HEK293 (cell line): Measurements from ENCODE around the gene CHD2.

Experiments
- CTCF ChIA-PET: fragments of 350-600 bp; formaldehyde crosslinking; extraction: SDS; loops from one replicate; lab custom pipeline; 2021; ENCODE audit warnings: antibody characterized with exemption; lab: Yijun Ruan, JAX
- POLR2A ChIA-PET: fragments of 300-600 bp; formaldehyde crosslinking; extraction: SDS; loops from one replicate; lab custom pipeline; 2020; ENCODE audit warnings: antibody characterized with exemption, inconsistent platforms; lab: Yijun Ruan, JAX
- H3K27ac ChIP-seq: fragments of 200-500 bp; sonication (Bioruptor generic); 2 replicates; pipeline ENCODE4 v1.5.1; 2014; ENCODE audit warnings: low read depth, low read length, control low read depth, inconsistent platforms; ENCODE audit errors: extremely low read depth
- H3K36me3 ChIP-seq, 2 experiments: fragments of 200-500 bp in 1 of 2; sonication (Bioruptor generic) in 1 of 2; 1 replicate in 1 of 2; 2 replicates in 1 of 2; pipeline ENCODE4 v1.5.1; 2014 to 2017; ENCODE audit warnings: inconsistent platforms in 2 of 2, low read length in 2 of 2; ENCODE audit not compliant: control insufficient read depth in 2 of 2, insufficient read depth in 1 of 2
- H3K4me1 ChIP-seq: fragments of 200-500 bp; sonication (Bioruptor generic); 2 replicates; pipeline ENCODE4 v1.5.1; 2014; ENCODE audit warnings: mild to moderate bottlenecking, low read length, inconsistent platforms; ENCODE audit not compliant: control insufficient read depth, insufficient read depth
- H3K4me3 ChIP-seq: 2 replicates; pipeline ENCODE4 v1.5.1; 2011; ENCODE audit warnings: low read depth, mild to moderate bottlenecking, control low read depth, low read length, moderate library complexity
- H3K9me3 ChIP-seq: fragments of 200-500 bp; sonication (Bioruptor generic); 2 replicates; pipeline ENCODE4 v1.5.1; 2014; ENCODE audit warnings: low read depth, low read length, inconsistent platforms; ENCODE audit not compliant: control insufficient read depth, insufficient read depth
- EGR2 ChIP-seq: fragments of 450-650 bp; formaldehyde crosslinking; IDR thresholded peaks from 2 replicates; pipeline ENCODE4 v1.5.1; 2016; ENCODE audit warnings: low read depth, missing biosample characterization, missing genetic modification characterization
- FEZF1 ChIP-seq: fragments of 450-650 bp; formaldehyde crosslinking; IDR thresholded peaks from 2 replicates; pipeline ENCODE4 v1.5.1; 2016; ENCODE audit warnings: missing biosample characterization, missing genetic modification characterization
- GLIS2 ChIP-seq: fragments of 450-650 bp; formaldehyde crosslinking; IDR thresholded peaks from 2 replicates; pipeline ENCODE4 v1.5.1; 2016; ENCODE audit warnings: missing biosample characterization, missing genetic modification characterization
- HOXC10 ChIP-seq: sonication (generic); formaldehyde crosslinking; IDR thresholded peaks from 2 replicates; pipeline ENCODE4 v1.8.1; 2023; ENCODE audit warnings: mild to moderate bottlenecking, missing genetic modification reagents
- KLF9 ChIP-seq: fragments of 450-650 bp; formaldehyde crosslinking; IDR thresholded peaks from 2 replicates; pipeline ENCODE4 v1.5.1; 2016; ENCODE audit warnings: missing biosample characterization, missing genetic modification characterization, low read depth
- SP2 ChIP-seq: fragments of 450-650 bp; formaldehyde crosslinking; IDR thresholded peaks from 2 replicates; pipeline ENCODE4 v1.5.1; 2016; ENCODE audit warnings: missing biosample characterization, missing genetic modification characterization
- SP3 ChIP-seq: fragments of 450-650 bp; formaldehyde crosslinking; IDR thresholded peaks from 2 replicates; pipeline ENCODE4 v1.5.1; 2016; ENCODE audit warnings: missing biosample characterization, missing genetic modification characterization
- TCF7L2 ChIP-seq: IDR thresholded peaks from 2 replicates; pipeline ENCODE4 v1.6.1; 2011; ENCODE audit warnings: low read depth, mild to moderate bottlenecking, inconsistent platforms, low read length, moderate library complexity, borderline replicate concordance
- WT1 ChIP-seq: fragments of 450-650 bp; formaldehyde crosslinking; IDR thresholded peaks from 2 replicates; pipeline ENCODE4 v1.5.1; 2016; ENCODE audit warnings: missing biosample characterization, missing genetic modification characterization
- ZBTB48 ChIP-seq: fragments of 450-650 bp; formaldehyde crosslinking; IDR thresholded peaks from 2 replicates; pipeline ENCODE4 v1.5.1; 2016; ENCODE audit warnings: missing biosample characterization, missing genetic modification characterization
- ZFHX2 ChIP-seq: fragments of 450-650 bp; formaldehyde crosslinking; conservative IDR thresholded peaks from 2 replicates; pipeline ENCODE4 v1.5.1; 2016; ENCODE audit warnings: missing biosample characterization, missing genetic modification characterization
- ZFP69B ChIP-seq: fragments of 450-650 bp; formaldehyde crosslinking; IDR thresholded peaks from 2 replicates; pipeline ENCODE4 v1.5.1; 2016; ENCODE audit warnings: missing biosample characterization, missing genetic modification characterization
- ZIC2 ChIP-seq: fragments of 450-650 bp; formaldehyde crosslinking; IDR thresholded peaks from 2 replicates; pipeline ENCODE4 v1.5.1; 2016; ENCODE audit warnings: missing biosample characterization, missing genetic modification characterization
- ZNF114 ChIP-seq: fragments of 450-650 bp; formaldehyde crosslinking; IDR thresholded peaks from 2 replicates; pipeline ENCODE4 v1.5.0; 2017; ENCODE audit warnings: missing biosample characterization, missing genetic modification characterization
- ZNF155 ChIP-seq: fragments of 450-650 bp; formaldehyde crosslinking; IDR thresholded peaks from 2 replicates; pipeline ENCODE4 v1.5.1; 2016; ENCODE audit warnings: missing biosample characterization, missing genetic modification characterization
- ZNF239 ChIP-seq: fragments of 450-650 bp; formaldehyde crosslinking; IDR thresholded peaks from 2 replicates; pipeline ENCODE4 v1.5.1; 2016; ENCODE audit warnings: missing biosample characterization, missing genetic modification characterization
- ZNF266 ChIP-seq: fragments of 450-650 bp; formaldehyde crosslinking; IDR thresholded peaks from 2 replicates; pipeline ENCODE4 v1.5.1; 2016; ENCODE audit warnings: missing biosample characterization, missing genetic modification characterization, low read depth
- ZNF311 ChIP-seq: fragments of 450-650 bp; formaldehyde crosslinking; IDR thresholded peaks from 2 replicates; pipeline ENCODE4 v1.5.1; 2017; ENCODE audit warnings: missing biosample characterization, missing genetic modification characterization, borderline replicate concordance
- ZNF350 ChIP-seq: fragments of 450-650 bp; formaldehyde crosslinking; IDR thresholded peaks from 2 replicates; pipeline ENCODE4 v1.5.0; 2017; ENCODE audit warnings: missing biosample characterization, mild to moderate bottlenecking, missing genetic modification characterization
- ZNF521 ChIP-seq: fragments of 450-650 bp; formaldehyde crosslinking; IDR thresholded peaks from 2 replicates; pipeline ENCODE4 v1.5.1; 2017; ENCODE audit warnings: missing biosample characterization, mild to moderate bottlenecking, missing genetic modification characterization
- ZNF610 ChIP-seq: fragments of 450-650 bp; formaldehyde crosslinking; IDR thresholded peaks from 2 replicates; pipeline ENCODE4 v1.5.1; 2016; ENCODE audit warnings: missing biosample characterization, missing genetic modification characterization, borderline replicate concordance
- ZNF747 ChIP-seq: fragments of 450-650 bp; formaldehyde crosslinking; IDR thresholded peaks from 2 replicates; pipeline ENCODE4 v1.5.1; 2016; ENCODE audit warnings: missing biosample characterization, missing genetic modification characterization
- ZNF791 ChIP-seq: fragments of 450-650 bp; formaldehyde crosslinking; IDR thresholded peaks from 2 replicates; pipeline ENCODE4 v1.5.1; 2016; ENCODE audit warnings: missing biosample characterization, missing genetic modification characterization
- TF ChIP-seq, protein P1 (sequence below): fragments of 450-650 bp; formaldehyde crosslinking; IDR thresholded peaks from 2 replicates; pipeline ENCODE4 v1.5.1; 2016; ENCODE audit warnings: missing biosample characterization, missing genetic modification characterization
- TF ChIP-seq, protein P2 (sequence below): fragments of 450-650 bp; formaldehyde crosslinking; IDR thresholded peaks from 2 replicates; pipeline ENCODE4 v1.5.1; 2016; ENCODE audit warnings: missing biosample characterization, missing genetic modification characterization
- TF ChIP-seq, protein P3 (sequence below): fragments of 450-650 bp; formaldehyde crosslinking; IDR thresholded peaks from 2 replicates; pipeline ENCODE4 v1.5.1; 2017; ENCODE audit warnings: missing biosample characterization, missing genetic modification characterization
- TF ChIP-seq, protein P4 (sequence below): fragments of 450-650 bp; formaldehyde crosslinking; IDR thresholded peaks from 2 replicates; pipeline ENCODE4 v1.5.1; 2016; ENCODE audit warnings: missing biosample characterization, missing genetic modification characterization

CHD2 gene

DNA sequence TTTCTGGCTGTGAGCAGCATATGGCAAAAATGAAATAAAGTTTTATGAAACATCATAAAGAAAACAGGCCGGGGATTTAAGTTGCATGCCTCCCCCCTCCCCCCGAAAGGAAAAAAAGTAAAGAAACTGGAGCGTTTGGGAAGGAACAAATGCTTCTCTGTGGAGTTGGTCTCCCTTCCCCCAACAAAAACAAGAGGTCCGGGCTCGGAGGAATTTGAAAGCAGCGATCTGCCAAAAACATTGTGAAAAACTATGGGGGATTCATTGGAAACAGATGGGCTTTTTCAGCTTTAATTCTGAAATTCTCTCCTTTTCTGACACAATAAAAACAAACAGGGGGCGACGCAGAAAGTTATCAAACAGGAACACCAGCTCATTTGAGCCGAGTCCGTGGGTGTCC lies 171.9 kb downstream of the CHD2 start:
- no peaks in the 10 kb centered on the region for H3K36me3 ChIP-seq
- POLR2A ChIA-PET, result interaction anchor here (1.0 to 1.5 kb wide), 2 partner anchors 8 to 16 kb away, joined by 3 to 5 read pairs; no protein-coding TSS in a partner anchor

DNA sequence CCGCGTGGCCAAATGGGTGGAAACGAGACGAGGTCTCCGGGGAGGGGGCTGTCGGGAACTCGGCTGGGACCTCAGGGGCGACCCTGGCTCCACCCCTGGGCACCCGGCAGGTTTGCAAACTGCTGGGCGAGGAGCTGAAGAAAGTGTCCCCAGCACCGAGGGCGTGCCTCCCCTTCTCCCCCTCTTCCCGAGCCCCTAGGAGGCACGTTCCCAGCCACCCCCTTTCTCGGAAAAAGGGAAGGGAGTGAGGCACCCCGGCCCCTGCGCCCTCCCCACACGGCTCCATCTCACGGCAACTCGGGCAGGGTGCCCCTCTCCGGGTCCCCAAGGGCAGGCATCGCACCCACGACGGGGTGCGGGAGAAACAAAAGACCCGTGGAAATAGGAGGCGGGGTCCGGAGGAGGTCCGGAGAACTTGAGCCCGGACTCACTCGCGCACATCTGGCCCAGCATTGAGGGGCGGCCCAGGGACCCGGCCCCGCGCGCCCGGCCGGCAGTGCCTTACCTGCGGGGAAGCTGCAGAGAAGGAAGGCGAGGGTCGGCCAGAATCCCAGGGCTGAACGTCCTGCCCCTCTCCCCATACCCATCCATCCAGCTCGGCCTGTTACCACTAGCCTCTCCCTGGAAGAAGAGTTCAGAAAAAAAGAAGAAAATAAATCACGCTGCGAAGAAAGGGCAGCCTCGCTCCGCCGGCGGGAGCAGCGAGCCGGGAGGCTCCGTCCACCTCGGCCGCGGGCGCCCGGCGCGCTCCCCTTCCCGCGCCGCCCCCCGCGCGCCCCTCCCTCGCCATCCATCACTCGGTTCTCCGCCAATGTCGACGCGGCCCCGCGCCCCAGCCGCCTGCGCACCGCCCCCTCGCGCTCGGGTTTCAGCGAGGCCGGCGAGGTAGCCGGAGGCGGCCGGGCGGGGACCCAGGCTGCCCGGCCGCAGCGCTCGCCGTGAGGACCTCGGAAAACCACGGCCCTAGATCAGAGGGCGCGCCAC lies 172.6 kb downstream of the CHD2 start:
- POLR2A ChIA-PET, result interaction anchor here (1.0 to 1.5 kb wide), 2 partner anchors 8 to 15 kb away, joined by 3 to 5 read pairs; no protein-coding TSS in a partner anchor
- CTCF ChIA-PET, result interaction anchor here (0.7 to 4.3 kb wide), 3 partner anchors 15 to 901 kb away, joined by 3 to 25 read pairs (median 4); no protein-coding TSS in a partner anchor
- TF ChIP-seq ZFP69B (tag by site-specific recombination) (no peak), ZNF610 (tag by site-specific recombination) (no peak), SP3 (tag by site-specific recombination) (0 out of 2 replicates have a peak, but pooled peaks have one; percentile 24), KLF9 (no peak), ZIC2 (tag by site-specific recombination) (0 out of 2 replicates have a peak, but pooled peaks have one; percentile 15), ZNF350 (tag by site-specific recombination) (no peak), ZNF114 (tag by site-specific recombination) (no peak), GLIS2 (tag by site-specific recombination) (peak; percentile 62), ZNF155 (tag by site-specific recombination) (no peak), SP2 (tag by site-specific recombination) (peak; percentile 21; the same call in 1 of the 2 replicates)
- TF ChIP-seq, protein P1, sequence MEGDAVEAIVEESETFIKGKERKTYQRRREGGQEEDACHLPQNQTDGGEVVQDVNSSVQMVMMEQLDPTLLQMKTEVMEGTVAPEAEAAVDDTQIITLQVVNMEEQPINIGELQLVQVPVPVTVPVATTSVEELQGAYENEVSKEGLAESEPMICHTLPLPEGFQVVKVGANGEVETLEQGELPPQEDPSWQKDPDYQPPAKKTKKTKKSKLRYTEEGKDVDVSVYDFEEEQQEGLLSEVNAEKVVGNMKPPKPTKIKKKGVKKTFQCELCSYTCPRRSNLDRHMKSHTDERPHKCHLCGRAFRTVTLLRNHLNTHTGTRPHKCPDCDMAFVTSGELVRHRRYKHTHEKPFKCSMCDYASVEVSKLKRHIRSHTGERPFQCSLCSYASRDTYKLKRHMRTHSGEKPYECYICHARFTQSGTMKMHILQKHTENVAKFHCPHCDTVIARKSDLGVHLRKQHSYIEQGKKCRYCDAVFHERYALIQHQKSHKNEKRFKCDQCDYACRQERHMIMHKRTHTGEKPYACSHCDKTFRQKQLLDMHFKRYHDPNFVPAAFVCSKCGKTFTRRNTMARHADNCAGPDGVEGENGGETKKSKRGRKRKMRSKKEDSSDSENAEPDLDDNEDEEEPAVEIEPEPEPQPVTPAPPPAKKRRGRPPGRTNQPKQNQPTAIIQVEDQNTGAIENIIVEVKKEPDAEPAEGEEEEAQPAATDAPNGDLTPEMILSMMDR (tag by site-specific recombination), result peak; percentile 30; the same call in 1 of the 2 replicates
- TF ChIP-seq, protein P2, sequence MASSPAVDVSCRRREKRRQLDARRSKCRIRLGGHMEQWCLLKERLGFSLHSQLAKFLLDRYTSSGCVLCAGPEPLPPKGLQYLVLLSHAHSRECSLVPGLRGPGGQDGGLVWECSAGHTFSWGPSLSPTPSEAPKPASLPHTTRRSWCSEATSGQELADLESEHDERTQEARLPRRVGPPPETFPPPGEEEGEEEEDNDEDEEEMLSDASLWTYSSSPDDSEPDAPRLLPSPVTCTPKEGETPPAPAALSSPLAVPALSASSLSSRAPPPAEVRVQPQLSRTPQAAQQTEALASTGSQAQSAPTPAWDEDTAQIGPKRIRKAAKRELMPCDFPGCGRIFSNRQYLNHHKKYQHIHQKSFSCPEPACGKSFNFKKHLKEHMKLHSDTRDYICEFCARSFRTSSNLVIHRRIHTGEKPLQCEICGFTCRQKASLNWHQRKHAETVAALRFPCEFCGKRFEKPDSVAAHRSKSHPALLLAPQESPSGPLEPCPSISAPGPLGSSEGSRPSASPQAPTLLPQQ (tag by site-specific recombination), result 0 out of 2 replicates have a peak, but pooled peaks have one; percentile 44

More for the DNA sequence above, 171.9 kb downstream of the CHD2 start:
- Histone ChIP-seq H3K4me3 (peak overlapping the region; percentile 72), H3K27ac (peak overlapping the region; percentile 87), H3K9me3 (no peaks in the 10 kb centered on the region)
- CTCF ChIA-PET, result interaction anchor here (0.6 to 4.3 kb wide), 5 partner anchors 16 to 902 kb away, joined by 3 to 25 read pairs (median 3); no protein-coding TSS in a partner anchor
- TF ChIP-seq ZNF239, result no peak
- 0 out of 2 replicates have a peak, but pooled peaks have one; percentile 31 for TF ChIP-seq ZFHX2
- TF ChIP-seq, protein P3, sequence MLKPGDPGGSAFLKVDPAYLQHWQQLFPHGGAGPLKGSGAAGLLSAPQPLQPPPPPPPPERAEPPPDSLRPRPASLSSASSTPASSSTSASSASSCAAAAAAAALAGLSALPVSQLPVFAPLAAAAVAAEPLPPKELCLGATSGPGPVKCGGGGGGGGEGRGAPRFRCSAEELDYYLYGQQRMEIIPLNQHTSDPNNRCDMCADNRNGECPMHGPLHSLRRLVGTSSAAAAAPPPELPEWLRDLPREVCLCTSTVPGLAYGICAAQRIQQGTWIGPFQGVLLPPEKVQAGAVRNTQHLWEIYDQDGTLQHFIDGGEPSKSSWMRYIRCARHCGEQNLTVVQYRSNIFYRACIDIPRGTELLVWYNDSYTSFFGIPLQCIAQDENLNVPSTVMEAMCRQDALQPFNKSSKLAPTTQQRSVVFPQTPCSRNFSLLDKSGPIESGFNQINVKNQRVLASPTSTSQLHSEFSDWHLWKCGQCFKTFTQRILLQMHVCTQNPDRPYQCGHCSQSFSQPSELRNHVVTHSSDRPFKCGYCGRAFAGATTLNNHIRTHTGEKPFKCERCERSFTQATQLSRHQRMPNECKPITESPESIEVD (tag by site-specific recombination), result peak; percentile 55
- no peak for TF ChIP-seq ZNF521 (tag by site-specific recombination)
- TF ChIP-seq ZNF266 (tag by site-specific recombination), result no peak
- TF ChIP-seq FEZF1 (tag by site-specific recombination), result no peak
- TF ChIP-seq EGR2 (tag by site-specific recombination), result no peak
- TF ChIP-seq HOXC10 (CRISPR knock-in tag), result no peak
- no peak for TF ChIP-seq ZBTB48 (tag by site-specific recombination)
- TF ChIP-seq ZNF791 (tag by site-specific recombination), result no peak
- TF ChIP-seq, protein P4, sequence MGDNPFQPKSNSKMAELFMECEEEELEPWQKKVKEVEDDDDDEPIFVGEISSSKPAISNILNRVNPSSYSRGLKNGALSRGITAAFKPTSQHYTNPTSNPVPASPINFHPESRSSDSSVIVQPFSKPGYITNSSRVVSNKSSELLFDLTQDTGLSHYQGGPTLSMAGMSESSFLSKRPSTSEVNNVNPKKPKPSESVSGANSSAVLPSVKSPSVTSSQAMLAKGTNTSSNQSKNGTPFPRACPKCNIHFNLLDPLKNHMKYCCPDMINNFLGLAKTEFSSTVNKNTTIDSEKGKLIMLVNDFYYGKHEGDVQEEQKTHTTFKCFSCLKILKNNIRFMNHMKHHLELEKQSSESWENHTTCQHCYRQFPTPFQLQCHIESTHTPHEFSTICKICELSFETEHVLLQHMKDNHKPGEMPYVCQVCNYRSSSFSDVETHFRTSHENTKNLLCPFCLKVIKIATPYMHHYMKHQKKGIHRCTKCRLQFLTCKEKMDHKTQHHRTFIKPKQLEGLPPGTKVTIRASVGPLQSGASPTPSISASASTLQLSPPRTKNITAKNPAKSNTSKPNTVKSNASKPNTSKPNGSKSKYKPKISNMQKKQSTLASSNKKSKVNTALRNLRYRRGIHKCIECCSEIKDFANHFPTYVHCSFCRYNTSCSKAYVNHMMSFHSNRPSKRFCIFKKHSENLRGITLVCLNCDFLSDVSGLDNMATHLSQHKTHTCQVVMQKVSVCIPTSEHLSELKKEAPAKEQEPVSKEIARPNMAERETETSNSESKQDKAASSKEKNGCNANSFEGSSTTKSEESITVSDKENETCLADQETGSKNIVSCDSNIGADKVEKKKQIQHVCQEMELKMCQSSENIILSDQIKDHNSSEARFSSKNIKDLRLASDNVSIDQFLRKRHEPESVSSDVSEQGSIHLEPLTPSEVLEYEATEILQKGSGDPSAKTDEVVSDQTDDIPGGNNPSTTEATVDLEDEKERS, result no peak
- TF ChIP-seq, protein P2 (tag by site-specific recombination), result no peak
- TF ChIP-seq WT1, result no peak
- TF ChIP-seq ZNF311 (tag by site-specific recombination), result no peak
- TF ChIP-seq TCF7L2, result 0 out of 2 replicates have a peak, but pooled peaks have one; percentile 27
- no peak for TF ChIP-seq ZNF747
- TF ChIP-seq, all 188 proteins: peak for 3
- peaks cover 47% of the 10 kb centered on the region for H3K4me1 ChIP-seq

More for the DNA sequence above, 172.6 kb downstream of the CHD2 start:
- H3K9me3 ChIP-seq, result no peaks in the 10 kb centered on the region
- H3K4me1 ChIP-seq, result peaks cover 40% of the 10 kb centered on the region
- peak overlapping the region; percentile 72 for H3K4me3 ChIP-seq
- no peaks in the 10 kb centered on the region for H3K36me3 ChIP-seq
- peak overlapping the region; percentile 87 for H3K27ac ChIP-seq
